ENCODE data around the gene NIPAL1.

GRCh38 chr4:48078425-48078824 is 61.9 kb downstream of the NIPAL1 start:
- TF ChIP-seq CTCF (conservative IDR thresholded peaks at IDR 0.05; ENCODE audit: low read length): no peak
- no peak for TF ChIP-seq EZH2phosphoT487 (IDR thresholded peaks at IDR 0.05; ENCODE audit: borderline replicate concordance)

Measured in Loucy (cell line).